ENCODE data around the gene CELSR2. TPM values are rescaled to one million over a fixed set of nuclear protein-coding genes. Genes with fewer than 3 reads are reported as not detected.

The CELSR2 gene
- total RNA-seq, result 1 to 10 TPM; 4.2 to 6.1 TPM

- Histone ChIP-seq H3K27ac (no peak within 1 kb of the TSS), H3K4me1 (no peaks in the 10 kb centered on the region), H3K4me3 (peak within 1 kb of the TSS; percentile 55), H3K9ac (ENCODE audit: low read depth in 2 of 2, low read length in 2 of 2) (peak within 1 kb of the TSS in 1 of 2 donors; percentile 75), H3K36me3 (no peaks in the 10 kb centered on the region), H3K9me3 (no peaks in the 10 kb centered on the region), H3K27me3 (no peaks in the 10 kb centered on the region)
- DNase-seq, result peak; percentile 62
- TF ChIP-seq CTCF (IDR thresholded peaks at IDR 0.05), result no peak
- intact Hi-C loops (cut with DNase I), result no loop called here
Measured at GRCh38 chr1:109248797-109249629, at the start of gene CELSR2. Gene CELSR2 (plus strand): TSS chr1:109249539. CDS start chr1:109250080, 541 bp downstream.

GRCh38 chr1:109199710-109200109, 49.6 kb upstream of the CELSR2 start:
- TF ChIP-seq CTCF (IDR thresholded peaks at IDR 0.05), result no peak
- no peaks in the 10 kb centered on the region for H3K4me1 ChIP-seq
- no peaks in the 10 kb centered on the region for H3K9me3 ChIP-seq
- H3K9ac ChIP-seq (ENCODE audit: low read depth in 2 of 2, low read length in 2 of 2), result no peak overlapping the region
- H3K27me3 ChIP-seq, result no peaks in the 10 kb centered on the region
- no peak overlapping the region for H3K4me3 ChIP-seq
- intact Hi-C loops (cut with DNase I), result no loop called here
- no peak for DNase-seq
- H3K36me3 ChIP-seq, result no peaks in the 10 kb centered on the region
- H3K27ac ChIP-seq, result no peak overlapping the region

- H3K9ac ChIP-seq (ENCODE audit: low read depth in 2 of 2, low read length in 2 of 2), result no peak overlapping the region
- no peak overlapping the region for H3K27ac ChIP-seq
- H3K4me3 ChIP-seq, result no peak overlapping the region
- peak; percentile 36 for TF ChIP-seq CTCF (IDR thresholded peaks at IDR 0.05)
- DNase-seq, result peak; percentile 59
- H3K36me3 ChIP-seq, result no peaks in the 10 kb centered on the region
- no peaks in the 10 kb centered on the region for H3K9me3 ChIP-seq
- intact Hi-C loops (cut with DNase I), result no loop called here
- no peaks in the 10 kb centered on the region for H3K4me1 ChIP-seq
- H3K27me3 ChIP-seq, result no peaks in the 10 kb centered on the region
Measured at GRCh38 chr1:109201123-109201703, 48.1 kb upstream of the CELSR2 start.

- TF ChIP-seq CTCF (IDR thresholded peaks at IDR 0.05), result no peak
- Histone ChIP-seq H3K27me3 (no peaks in the 10 kb centered on the region), H3K4me3 (no peak overlapping the region), H3K9ac (ENCODE audit: low read depth in 2 of 2, low read length in 2 of 2) (no peak overlapping the region), H3K4me1 (no peaks in the 10 kb centered on the region), H3K27ac (no peak overlapping the region), H3K36me3 (no peaks in the 10 kb centered on the region), H3K9me3 (no peaks in the 10 kb centered on the region)
- DNase-seq, result no peak
- intact Hi-C loops (cut with DNase I), result no loop called here
Measured at GRCh38 chr1:109204484-109204883, 44.9 kb upstream of the CELSR2 start.

- no peak overlapping the region for H3K9ac ChIP-seq (ENCODE audit: low read depth in 2 of 2, low read length in 2 of 2)
- TF ChIP-seq CTCF (IDR thresholded peaks at IDR 0.05), result no peak
- no peaks in the 10 kb centered on the region for H3K27me3 ChIP-seq
- no peaks in the 10 kb centered on the region for H3K9me3 ChIP-seq
- H3K36me3 ChIP-seq, result no peaks in the 10 kb centered on the region
- no peak for DNase-seq
- intact Hi-C loops (cut with DNase I), result no loop called here
- H3K4me1 ChIP-seq, result no peaks in the 10 kb centered on the region
- no peak overlapping the region for H3K4me3 ChIP-seq
- no peak overlapping the region for H3K27ac ChIP-seq
Measured at GRCh38 chr1:109206339-109206738, 43.0 kb upstream of the CELSR2 start.

Data from colonic mucosa (tissue), 4 donors.